Spleen (tissue), 7 donors: ENCODE results near the gene ZNF367.

Source experiments
- POLR2A ChIP-seq, 3 donors: fragments of 450-650 bp; IDR thresholded peaks; one replicate each; pipeline ENCODE4 v1.5.1; 2017; ENCODE audit warnings: antibody characterized with exemption in 3 of 3, mild to moderate bottlenecking in 1 of 3
- TF ChIP-seq, protein P1 (sequence below), 11 experiments: fragments of 200-600 bp in 7 of 11; fragments of 450-650 bp in 4 of 11; sonication (generic) in 4 of 11; IDR thresholded peaks in 8 of 11; conservative IDR thresholded peaks in 3 of 11; 1 replicate in 7 of 11; 2 replicates in 4 of 11; pipeline versions ENCODE4 v1.4.0 to v1.8.0; 2016 to 2021; ENCODE audit warnings: antibody characterized with exemption in 11 of 11, inconsistent platforms in 4 of 11, mild to moderate bottlenecking in 1 of 11
- donor health status: DM: no; HTN: no; CAD: no; lungs with moderate emphysema.
- donor health status: DM: no; HTN: no; CAD: no.
- donor health status: DM: no; HTN: no; CAD: no.

DNA sequence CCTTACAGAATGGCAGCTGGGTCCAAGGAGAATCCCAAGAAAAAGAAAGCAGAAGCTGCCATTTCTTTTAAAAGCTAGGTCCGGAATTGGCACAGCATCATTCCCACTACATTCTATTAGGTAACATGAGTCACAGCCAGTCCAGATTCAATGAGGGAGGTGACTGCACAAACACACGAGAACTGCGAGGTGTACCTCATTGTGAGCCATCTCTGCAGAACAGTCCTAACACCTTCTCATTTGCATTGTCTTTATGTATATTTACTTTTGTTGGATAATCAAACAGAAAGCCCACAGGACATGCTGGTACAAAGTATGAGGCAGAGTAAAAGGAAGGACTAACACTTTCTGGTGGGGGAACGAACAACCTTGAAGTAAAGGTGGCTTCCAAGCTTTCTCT is 17.2 kb upstream of the ZNF367 start:
- TF ChIP-seq, protein P1, sequence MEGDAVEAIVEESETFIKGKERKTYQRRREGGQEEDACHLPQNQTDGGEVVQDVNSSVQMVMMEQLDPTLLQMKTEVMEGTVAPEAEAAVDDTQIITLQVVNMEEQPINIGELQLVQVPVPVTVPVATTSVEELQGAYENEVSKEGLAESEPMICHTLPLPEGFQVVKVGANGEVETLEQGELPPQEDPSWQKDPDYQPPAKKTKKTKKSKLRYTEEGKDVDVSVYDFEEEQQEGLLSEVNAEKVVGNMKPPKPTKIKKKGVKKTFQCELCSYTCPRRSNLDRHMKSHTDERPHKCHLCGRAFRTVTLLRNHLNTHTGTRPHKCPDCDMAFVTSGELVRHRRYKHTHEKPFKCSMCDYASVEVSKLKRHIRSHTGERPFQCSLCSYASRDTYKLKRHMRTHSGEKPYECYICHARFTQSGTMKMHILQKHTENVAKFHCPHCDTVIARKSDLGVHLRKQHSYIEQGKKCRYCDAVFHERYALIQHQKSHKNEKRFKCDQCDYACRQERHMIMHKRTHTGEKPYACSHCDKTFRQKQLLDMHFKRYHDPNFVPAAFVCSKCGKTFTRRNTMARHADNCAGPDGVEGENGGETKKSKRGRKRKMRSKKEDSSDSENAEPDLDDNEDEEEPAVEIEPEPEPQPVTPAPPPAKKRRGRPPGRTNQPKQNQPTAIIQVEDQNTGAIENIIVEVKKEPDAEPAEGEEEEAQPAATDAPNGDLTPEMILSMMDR (IDR thresholded peaks at IDR 0.05 in 8 of 11, conservative IDR thresholded peaks at IDR 0.05 in 3 of 11) = no peak
- no peak for TF ChIP-seq POLR2A (IDR thresholded peaks at IDR 0.05)
